ENCODE measurements around the gene MYT1. TPM values are rescaled to one million over a fixed set of nuclear protein-coding genes. Genes with fewer than 3 reads are reported as not detected.

Gene MYT1
- polyA plus RNA-seq, 3 donors, result 0.35 to 0.50 (median 0.46) TPM

GRCh38 chr20:64188682-64189529 is 24.7 kb downstream of the MYT1 start:
- peak; percentile 31 to 56 (median 48) for DNase-seq (ENCODE audit: low read depth in 3 of 3, low spot score in 2 of 3)

DNA sequence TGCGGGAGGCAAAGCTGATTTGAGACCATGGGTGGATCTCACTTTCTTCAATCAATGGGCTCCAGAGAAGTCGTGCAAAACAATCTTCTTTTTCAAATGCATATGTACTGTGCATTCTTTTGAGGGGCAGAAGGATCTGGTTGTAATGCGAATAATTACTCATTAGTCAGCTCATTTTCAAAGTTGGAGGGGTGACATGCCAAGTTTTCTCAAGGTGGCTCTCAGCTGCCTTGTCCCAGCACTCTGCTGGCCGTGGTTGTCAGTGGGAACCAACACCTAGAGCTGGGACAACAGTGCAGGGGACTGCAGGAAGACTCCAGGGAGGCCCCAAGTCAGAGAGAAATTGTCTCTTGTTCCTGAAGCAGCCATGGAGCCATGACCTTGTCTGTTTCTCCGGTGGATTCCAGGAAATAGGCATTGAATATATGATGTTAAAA is 25.3 kb downstream of the MYT1 start:
- no peak for DNase-seq (ENCODE audit: low read depth in 3 of 3, low spot score in 2 of 3)

DNA sequence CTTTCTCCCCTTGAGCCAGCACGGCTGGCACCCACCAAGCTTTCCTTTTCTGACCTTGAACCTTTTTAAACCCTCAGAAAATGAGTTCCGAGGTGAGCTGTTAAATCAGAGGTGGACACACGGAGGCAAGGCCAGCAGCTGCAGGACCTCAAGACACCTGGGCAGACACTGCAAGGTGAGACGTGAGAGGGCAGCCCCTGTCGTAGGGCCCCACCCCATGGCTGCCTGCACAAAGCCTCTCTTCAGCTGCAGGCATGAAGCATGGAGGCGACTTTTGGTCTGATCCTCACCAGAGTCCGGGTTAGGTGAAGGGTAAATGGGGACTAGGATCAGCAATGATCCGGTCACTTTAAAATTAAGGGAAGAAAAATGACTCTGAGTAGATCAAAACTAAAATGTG is 25.7 kb downstream of the MYT1 start:
- no peak for DNase-seq (ENCODE audit: low read depth in 3 of 3, low spot score in 2 of 3)

DNA sequence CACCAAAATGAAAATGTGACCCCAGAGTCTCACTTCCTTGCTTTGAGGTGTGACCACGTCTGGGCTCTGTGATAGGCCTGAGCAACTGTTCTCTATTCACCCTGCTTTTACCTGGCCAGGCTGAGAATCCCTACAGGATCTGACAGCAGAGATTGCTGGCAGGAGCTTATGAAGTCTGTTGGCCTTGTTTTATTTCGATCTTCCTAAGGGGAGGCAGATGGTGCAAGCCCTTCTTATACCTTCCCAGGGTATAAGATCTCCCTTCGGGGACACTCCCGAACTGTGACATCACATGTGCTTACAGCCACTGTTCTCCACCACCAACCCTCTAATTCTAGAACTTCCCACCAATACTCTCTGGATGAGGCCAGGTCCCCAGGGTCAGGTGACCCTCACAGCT is 26.8 kb downstream of the MYT1 start:
- no peak for DNase-seq (ENCODE audit: low read depth in 3 of 3, low spot score in 2 of 3)

DNA sequence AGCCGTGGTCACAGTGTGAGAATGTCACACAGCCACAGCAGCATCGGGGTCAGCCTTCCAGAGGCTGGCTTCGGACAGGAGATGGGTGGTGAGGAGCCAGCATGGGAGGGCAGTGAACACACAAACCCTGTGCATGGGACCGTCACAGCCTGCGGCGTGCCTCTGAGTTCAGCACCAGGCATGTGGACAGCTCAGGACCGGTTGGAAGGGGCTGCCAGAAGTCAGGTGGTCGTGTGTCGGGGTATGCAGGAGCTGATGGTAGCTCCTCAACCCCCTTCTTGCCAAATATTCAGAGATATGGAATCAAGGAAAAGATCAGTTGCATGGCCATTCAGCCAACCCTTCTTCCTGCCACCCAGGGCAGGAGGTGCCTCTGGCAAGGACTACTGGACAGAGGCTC is 28.2 kb downstream of the MYT1 start:
- DNase-seq (ENCODE audit: low read depth in 3 of 3, low spot score in 2 of 3), result peak in 1 of 3 donors; percentile 54

- DNase-seq (ENCODE audit: low read depth in 3 of 3, low spot score in 2 of 3), result no peak
Measured at GRCh38 chr20:64193058-64193457, 28.8 kb downstream of the MYT1 start.

DNA sequence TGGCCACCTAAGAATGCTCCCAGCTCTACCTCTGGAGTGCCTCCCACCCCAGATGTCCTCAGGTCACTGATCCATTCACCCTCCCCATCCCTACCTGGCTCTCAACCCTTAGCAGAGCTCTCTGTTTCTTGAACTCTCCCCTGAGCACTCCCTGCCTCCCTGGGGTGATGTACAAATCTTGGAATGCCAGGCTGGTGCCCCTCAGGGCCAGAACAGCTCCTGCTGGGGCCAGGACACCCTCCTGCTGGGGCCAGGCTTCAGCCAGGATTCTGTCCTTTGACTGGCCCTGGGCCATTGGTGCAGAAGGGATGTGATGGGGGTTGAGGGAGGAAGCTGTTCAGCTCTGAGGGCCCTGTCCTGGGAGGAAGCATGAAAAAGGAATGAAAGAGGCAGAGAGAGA is 30.0 kb downstream of the MYT1 start:
- no peak for DNase-seq (ENCODE audit: low read depth in 3 of 3, low spot score in 2 of 3)

- no peak for DNase-seq (ENCODE audit: low read depth in 3 of 3, low spot score in 2 of 3)
Measured at GRCh38 chr20:64196309-64196708, 32.1 kb downstream of the MYT1 start.

DNA sequence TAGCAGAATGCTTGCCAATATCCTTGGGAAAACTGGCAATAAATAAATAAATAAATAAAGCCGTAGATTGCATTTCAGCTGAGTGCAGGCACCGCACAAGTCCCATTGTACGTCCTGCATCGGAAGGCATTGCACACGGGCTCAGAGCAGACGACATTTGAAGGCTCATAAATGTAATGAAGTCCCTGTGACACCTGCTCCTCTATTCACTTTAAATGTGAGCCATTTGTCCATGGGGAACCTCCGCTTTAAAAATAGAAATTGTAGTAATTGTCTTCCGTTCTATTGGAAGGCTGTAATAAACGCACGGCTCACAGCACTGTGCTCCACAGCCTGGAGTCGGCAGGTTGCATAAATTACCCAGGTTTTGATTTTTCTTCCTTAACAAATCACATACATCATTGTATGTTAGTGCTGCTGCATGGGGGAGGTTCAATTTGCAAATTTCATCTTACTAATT is 32.6 kb downstream of the MYT1 start:
- no peak for DNase-seq (ENCODE audit: low read depth in 3 of 3, low spot score in 2 of 3)

GRCh38 chr20:64198347-64198746 is 34.1 kb downstream of the MYT1 start:
- no peak for DNase-seq (ENCODE audit: low read depth in 3 of 3, low spot score in 2 of 3)

GRCh38 chr20:64199395-64199794 is 35.1 kb downstream of the MYT1 start:
- DNase-seq (ENCODE audit: low read depth in 3 of 3, low spot score in 2 of 3), result no peak

DNA sequence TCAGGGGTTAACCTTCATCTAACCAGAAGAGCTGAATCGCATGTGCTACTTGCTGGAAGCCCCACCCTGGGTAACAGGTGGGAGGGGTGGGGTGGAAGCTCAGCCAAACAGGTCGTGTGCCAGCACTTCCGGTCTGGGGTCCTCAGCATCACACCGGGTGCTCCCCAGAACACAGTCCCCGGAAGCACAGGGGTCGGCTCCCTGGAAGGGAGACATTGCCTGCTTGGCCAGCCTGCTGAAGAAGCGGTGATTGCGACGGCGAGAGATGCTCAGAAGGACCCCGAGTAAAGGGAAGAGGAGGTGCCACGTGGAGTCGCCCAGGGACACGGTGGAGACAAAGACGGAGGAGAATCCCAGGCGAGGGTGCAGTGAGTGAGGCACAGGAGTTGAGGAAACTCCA is 36.5 kb downstream of the MYT1 start:
- no peak for DNase-seq (ENCODE audit: low read depth in 3 of 3, low spot score in 2 of 3)

DNA sequence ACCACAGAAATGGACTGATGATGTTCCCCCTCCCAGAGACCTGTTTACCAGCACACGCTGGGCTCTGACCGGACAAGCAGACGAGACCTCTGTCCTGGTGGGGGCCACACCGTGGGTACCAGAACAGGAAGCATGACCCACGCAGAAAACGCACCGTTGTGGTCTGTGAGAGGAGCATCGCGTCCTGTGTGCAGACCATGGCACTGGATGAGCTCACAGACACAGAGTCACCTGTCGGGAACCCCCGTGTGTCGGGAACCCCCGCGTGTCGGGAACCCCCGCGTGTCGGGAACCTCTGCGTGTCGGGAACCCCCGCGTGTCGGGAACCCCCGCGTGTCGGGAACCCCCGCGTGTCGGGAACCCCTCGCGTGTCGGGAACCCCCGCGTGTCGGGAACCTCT is 37.4 kb downstream of the MYT1 start:
- no peak for DNase-seq (ENCODE audit: low read depth in 3 of 3, low spot score in 2 of 3)

- DNase-seq (ENCODE audit: low read depth in 3 of 3, low spot score in 2 of 3), result no peak
Measured at GRCh38 chr20:64203037-64203777, 39.0 kb downstream of the MYT1 start.

- DNase-seq (ENCODE audit: low read depth in 3 of 3, low spot score in 2 of 3), result no peak
Measured at GRCh38 chr20:64205611-64206026, 41.4 kb downstream of the MYT1 start.

DNA sequence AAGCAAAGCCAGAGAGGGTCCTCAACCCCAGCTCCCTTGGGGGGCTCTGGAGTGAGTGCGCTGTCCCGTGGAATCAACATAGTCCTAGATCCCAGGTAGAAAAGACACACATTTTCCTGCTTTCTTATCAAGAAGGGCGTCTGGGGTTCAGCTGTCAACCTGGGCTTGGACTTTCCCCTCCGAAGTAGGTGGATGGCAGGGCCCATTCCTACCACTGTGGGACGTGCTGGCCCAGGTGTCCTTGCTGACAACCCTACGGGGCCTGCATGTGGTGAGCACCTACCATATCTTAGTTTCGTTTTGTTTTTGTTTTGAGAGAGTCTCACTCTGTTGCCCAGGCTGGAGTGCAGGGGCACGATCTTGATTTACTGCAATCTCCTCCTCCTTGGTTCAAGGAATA is 42.4 kb downstream of the MYT1 start:
- DNase-seq (ENCODE audit: low read depth in 3 of 3, low spot score in 2 of 3), result no peak

DNA sequence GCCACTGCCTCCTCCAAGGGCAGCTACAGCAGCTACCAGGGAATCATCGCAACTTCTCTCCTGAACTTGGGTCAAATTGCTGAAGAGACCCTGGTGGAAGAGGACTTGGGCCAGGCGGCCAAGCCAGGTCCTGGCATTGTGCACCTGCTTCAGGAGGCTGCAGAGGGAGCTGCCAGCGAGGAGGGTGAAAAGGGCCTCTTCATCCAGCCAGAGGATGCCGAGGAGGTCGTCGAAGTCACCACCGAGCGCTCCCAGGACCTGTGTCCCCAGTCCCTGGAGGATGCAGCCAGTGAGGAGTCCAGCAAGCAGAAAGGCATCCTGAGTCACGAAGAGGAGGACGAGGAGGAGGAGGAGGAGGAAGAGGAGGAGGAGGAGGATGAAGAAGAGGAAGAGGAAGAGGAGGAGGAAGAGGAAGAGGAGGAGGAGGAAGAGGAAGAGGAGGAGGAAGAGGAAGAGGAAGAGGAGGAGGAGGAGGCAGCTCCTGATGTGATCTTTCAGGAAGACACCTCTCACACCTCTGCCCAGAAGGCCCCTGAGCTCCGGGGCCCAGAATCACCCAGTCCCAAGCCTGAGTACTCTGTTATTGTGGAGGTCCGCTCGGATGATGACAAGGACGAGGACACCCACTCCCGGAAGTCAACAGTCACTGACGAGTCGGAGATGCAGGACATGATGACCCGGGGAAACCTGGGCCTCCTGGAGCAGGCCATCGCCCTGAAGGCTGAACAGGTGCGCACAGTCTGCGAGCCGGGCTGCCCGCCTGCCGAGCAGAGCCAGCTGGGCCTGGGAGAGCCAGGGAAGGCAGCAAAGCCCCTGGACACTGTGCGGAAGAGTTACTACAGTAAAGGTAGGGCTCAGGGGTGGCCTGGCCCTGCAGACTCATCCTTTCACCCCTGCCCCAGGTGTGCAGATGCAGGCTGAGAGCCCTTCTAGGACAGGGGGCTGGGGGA is 43.7 kb downstream of the MYT1 start:
- no peak for DNase-seq (ENCODE audit: low read depth in 3 of 3, low spot score in 2 of 3)

- no peak for DNase-seq (ENCODE audit: low read depth in 3 of 3, low spot score in 2 of 3)
Measured at GRCh38 chr20:64209148-64209547, 44.9 kb downstream of the MYT1 start.

DNA sequence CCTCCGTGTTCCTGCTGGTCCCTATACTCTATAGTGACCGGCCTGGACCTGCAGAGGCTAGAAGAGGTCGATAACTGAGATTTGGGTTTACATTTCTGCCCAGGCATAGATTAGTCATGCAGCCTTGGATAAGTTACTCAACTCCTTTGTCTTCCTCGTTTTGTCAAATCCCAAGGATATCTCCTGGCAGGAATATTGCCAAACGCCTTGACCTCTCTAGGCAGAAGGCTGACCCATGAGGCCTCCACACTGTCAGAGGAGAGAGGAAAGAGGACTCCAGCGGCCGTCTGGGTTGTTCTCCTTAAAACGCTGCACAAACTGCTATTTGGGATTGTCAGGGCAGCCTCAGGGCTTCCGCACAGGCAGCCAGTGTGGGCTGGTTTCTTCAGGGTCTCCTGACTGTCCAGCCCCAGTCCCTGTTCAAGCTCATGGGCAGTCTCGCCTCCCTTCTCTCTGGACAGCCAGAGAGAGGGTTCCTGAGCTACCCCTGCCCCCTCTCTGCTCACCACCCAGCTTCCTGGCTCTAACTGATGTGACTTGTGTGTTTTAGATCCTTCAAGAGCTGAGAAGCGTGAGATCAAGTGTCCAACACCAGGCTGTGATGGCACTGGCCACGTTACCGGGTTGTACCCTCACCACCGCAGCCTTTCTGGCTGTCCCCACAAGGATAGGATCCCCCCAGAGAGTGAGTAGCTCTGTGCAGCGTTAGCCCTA is 46.6 kb downstream of the MYT1 start:
- DNase-seq (ENCODE audit: low read depth in 3 of 3, low spot score in 2 of 3), result no peak
